Stimulated activated naive CD8-positive, alpha-beta T cell treated with anti-CD3 and anti-CD28 coated beads, Interleukin-15, amount 100 ng/mL, for 72 hours (primary cell): Measurements from ENCODE around the gene HYAL2.
A peak's percentile ranks its signal among the peaks of the same experiment; 100 is the strongest.
"Not testable (repeated sequence)": the region's sequence is repeated elsewhere in the genome, so short reads cannot be mapped to it uniquely, and the experiment has no call there.

Experiments
- ATAC-seq: fragments of 150-1000 bp; cut with Tn5 transposase; 2 replicates; pipeline ENCODE4 v1.10.0; 2021; ENCODE audit warnings: mild to moderate bottlenecking, moderate library complexity
- DNase-seq, 2 donors: peaks; one replicate each; pipeline ENCODE4 v3.0.0; 2021 to 2022
- H3K27ac Mint-ChIP-seq, 2 donors: one replicate each; pipeline ENCODE4 v1.8.0; 2022; ENCODE audit warnings: mild to moderate bottlenecking in 2 of 2, mixed read lengths in 2 of 2, moderate library complexity in 2 of 2
- H3K27me3 Mint-ChIP-seq: one replicate; pipeline ENCODE4 v1.8.0; 2022; ENCODE audit warnings: mixed read lengths
- H3K4me1 Mint-ChIP-seq: one replicate; pipeline ENCODE4 v1.8.0; 2022; ENCODE audit warnings: mild to moderate bottlenecking, mixed read lengths
- H3K4me3 Mint-ChIP-seq, 2 donors: one replicate each; pipeline ENCODE4 v1.8.0; 2022; ENCODE audit warnings: mild to moderate bottlenecking in 2 of 2, mixed read lengths in 2 of 2, moderate library complexity in 1 of 2
- H3K9me3 Mint-ChIP-seq, 2 donors: one replicate each; pipeline ENCODE4 v1.8.0; 2022; ENCODE audit warnings: mixed read lengths in 2 of 2

The HYAL2 gene

DNA sequence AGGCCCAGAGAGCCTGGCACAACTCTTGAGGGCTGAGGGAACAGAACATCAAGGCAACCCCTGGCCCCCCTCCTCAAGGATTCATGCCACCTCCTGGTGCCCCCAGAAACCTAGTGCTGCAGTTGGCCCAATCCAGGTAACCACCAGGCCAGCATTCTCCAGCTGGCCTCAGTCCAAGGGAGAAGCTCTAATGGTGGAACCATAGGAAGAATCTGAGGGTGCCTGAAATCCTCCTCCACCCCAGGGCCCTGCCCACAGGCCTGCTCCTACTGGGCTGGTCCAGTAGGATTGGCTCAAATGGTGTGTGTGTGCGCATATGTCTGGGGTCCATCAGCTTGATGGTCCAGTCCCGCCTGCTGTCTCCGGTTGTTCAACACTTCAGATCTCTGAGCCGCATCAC is 7.7 kb downstream of the HYAL2 start:
- DNase-seq = no peak
- H3K4me1 Mint-ChIP-seq = peaks cover 43% of the 10 kb centered on the region
- H3K27ac Mint-ChIP-seq = peak overlapping the region in 1 of 2 donors; percentile 52
- no peak overlapping the region for H3K4me3 Mint-ChIP-seq
- ATAC-seq = no peak
- H3K27me3 Mint-ChIP-seq = no peaks in the 10 kb centered on the region
- H3K9me3 Mint-ChIP-seq = no peaks in the 10 kb centered on the region

GRCh38 chr3:50314342-50314741 is 8.2 kb downstream of the HYAL2 start:
- DNase-seq (no peak), ATAC-seq (no peak)
- no peaks in the 10 kb centered on the region for H3K27me3 Mint-ChIP-seq
- H3K4me1 Mint-ChIP-seq = peaks cover 38% of the 10 kb centered on the region
- no peak overlapping the region for H3K27ac Mint-ChIP-seq
- H3K4me3 Mint-ChIP-seq = no peak overlapping the region
- no peaks in the 10 kb centered on the region for H3K9me3 Mint-ChIP-seq

- not testable (repeated sequence) for H3K9me3 Mint-ChIP-seq, DNase-seq, ATAC-seq, H3K27me3 Mint-ChIP-seq, H3K27ac Mint-ChIP-seq, H3K4me3 Mint-ChIP-seq
- peaks cover 19% of the 10 kb centered on the region for H3K4me1 Mint-ChIP-seq
These were observed 10.5 kb downstream of the HYAL2 start for GRCh38 chr3:50312041-50312440.

DNA sequence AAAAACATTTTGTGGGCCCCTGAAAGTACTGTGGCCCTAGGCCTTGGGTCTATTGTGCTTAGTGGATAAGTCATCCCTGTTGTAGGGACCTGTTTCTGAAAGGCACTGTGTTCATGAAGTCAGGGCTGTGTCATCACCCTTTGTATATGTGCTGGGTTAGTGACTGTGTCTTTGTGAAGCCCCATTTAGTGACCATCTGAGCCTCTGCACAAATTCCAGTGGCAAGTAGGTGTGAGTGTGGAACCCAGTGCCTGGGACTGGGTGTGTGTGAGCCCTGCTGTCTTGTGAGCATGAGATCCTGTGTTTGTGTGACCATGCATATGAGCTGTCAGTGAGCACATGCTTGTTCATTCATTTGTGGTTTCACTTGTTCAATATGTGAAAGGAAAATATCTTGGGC is 17.9 kb downstream of the HYAL2 start:
- Mint-ChIP-seq H3K4me1 (peaks cover 19% of the 10 kb centered on the region), H3K27ac (no peak overlapping the region), H3K27me3 (no peaks in the 10 kb centered on the region), H3K9me3 (no peaks in the 10 kb centered on the region), H3K4me3 (no peak overlapping the region)
- ATAC-seq = no peak
- DNase-seq = no peak

DNA sequence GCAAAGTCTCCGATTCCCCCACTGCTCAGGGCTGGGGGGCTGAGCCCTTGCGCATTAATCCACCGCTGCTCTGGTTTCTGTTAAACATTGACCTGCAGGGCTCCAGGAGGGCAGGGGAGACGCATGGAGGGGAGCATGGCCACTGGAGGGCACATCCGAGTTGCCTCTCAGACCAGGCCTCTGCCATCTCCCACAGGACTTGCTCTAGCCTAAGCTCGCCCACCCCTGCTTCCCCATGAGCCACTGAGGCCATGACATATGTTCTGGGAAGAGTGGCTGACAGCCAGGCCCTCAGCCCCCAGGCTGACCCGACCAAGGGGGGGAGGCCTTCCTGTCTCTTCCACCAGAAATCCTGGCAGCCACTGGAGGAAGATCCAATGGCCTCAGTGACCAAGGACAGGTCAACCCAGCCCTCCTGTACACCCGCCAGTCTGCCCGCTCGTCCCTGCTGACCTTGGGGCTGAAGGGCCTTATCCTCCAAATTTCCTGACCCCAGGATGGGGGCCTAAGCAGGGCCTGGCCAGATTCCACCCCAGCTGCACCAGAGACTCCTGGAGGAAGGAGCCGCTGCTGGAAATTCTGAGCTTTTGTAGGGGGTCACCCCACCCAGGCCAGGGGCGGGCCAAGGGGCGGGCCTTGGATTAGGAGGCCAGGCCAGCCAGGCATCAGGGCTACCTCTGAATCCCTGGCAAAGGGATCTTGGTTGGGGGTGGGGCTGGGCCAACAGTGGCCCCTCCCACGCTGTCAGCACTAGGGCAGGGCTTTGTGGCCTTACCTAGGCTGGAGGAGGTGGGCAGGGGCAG is 19.3 kb downstream of the HYAL2 start, which contains the start of gene HYAL1:
HYAL1 (minus strand) TSS at position 562 of the 803 bp plus-strand sequence. CDS start 618 bp downstream, outside the sequence.
- no peak within 1 kb of the TSS for H3K4me3 Mint-ChIP-seq
- H3K4me1 Mint-ChIP-seq = peaks cover 22% of the 10 kb centered on the region
- ATAC-seq (no peak), DNase-seq (no peak)
- peak within 1 kb of the TSS in 1 of 2 donors; percentile 95 for H3K27ac Mint-ChIP-seq
- no peaks in the 10 kb centered on the region for H3K27me3 Mint-ChIP-seq
- H3K9me3 Mint-ChIP-seq = no peaks in the 10 kb centered on the region

GRCh38 chr3:50302095-50303012 is 20.2 kb downstream of the HYAL2 start:
- H3K9me3 Mint-ChIP-seq = no peaks in the 10 kb centered on the region
- no peaks in the 10 kb centered on the region for H3K27me3 Mint-ChIP-seq
- H3K4me1 Mint-ChIP-seq = peaks cover 31% of the 10 kb centered on the region
- DNase-seq (no peak), ATAC-seq (no peak)
- peak overlapping the region in 1 of 2 donors; percentile 95 for H3K27ac Mint-ChIP-seq
- no peak overlapping the region for H3K4me3 Mint-ChIP-seq

- no peaks in the 10 kb centered on the region for H3K9me3 Mint-ChIP-seq
- peaks cover 41% of the 10 kb centered on the region for H3K4me1 Mint-ChIP-seq
- ATAC-seq = no peak
- no peaks in the 10 kb centered on the region for H3K27me3 Mint-ChIP-seq
- no peak for DNase-seq
- peak overlapping the region in 1 of 2 donors; percentile 90 for H3K27ac Mint-ChIP-seq
- peak overlapping the region; percentile 91 to 99 for H3K4me3 Mint-ChIP-seq
These were observed 21.8 kb downstream of the HYAL2 start for GRCh38 chr3:50300681-50301254.

- H3K4me1 Mint-ChIP-seq = peaks cover 41% of the 10 kb centered on the region
- no peaks in the 10 kb centered on the region for H3K9me3 Mint-ChIP-seq
- DNase-seq (no peak), ATAC-seq (no peak)
- peak overlapping the region; percentile 67 to 90 for H3K27ac Mint-ChIP-seq
- H3K27me3 Mint-ChIP-seq = no peaks in the 10 kb centered on the region
- peak overlapping the region; percentile 91 to 99 for H3K4me3 Mint-ChIP-seq
These were observed 22.4 kb downstream of the HYAL2 start for GRCh38 chr3:50299929-50300680.

DNA sequence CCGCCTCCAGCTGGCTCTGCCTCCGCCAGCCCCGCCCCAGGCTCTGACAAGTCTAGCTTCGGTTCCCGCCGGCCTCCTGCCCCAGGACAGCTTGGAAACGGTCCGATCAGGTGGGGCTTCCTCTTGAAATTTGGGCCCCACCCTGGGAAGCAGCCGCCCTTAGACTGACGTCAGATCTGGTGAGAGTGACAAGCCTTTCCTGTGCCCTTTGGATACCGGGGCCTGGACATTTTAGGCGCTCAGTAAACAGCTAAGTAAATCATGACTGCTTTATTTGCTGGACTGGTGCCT is 23.0 kb downstream of the HYAL2 start:
- peak overlapping the region; percentile 91 to 99 for H3K4me3 Mint-ChIP-seq
- no peaks in the 10 kb centered on the region for H3K27me3 Mint-ChIP-seq
- peaks cover 41% of the 10 kb centered on the region for H3K4me1 Mint-ChIP-seq
- H3K9me3 Mint-ChIP-seq = no peaks in the 10 kb centered on the region
- DNase-seq (no peak), ATAC-seq (no peak)
- peak overlapping the region; percentile 67 to 90 for H3K27ac Mint-ChIP-seq

GRCh38 chr3:50298836-50299637 is 23.5 kb downstream of the HYAL2 start, which contains the start of the genes HYAL3 and NAA80:
HYAL3 (minus strand) TSS chr3:50299405; CDS start chr3:50295602, 3,803 bp downstream.
NAA80 (minus strand) TSS chr3:50299405; CDS start chr3:50297463, 1,942 bp downstream.
- H3K4me1 Mint-ChIP-seq = peaks cover 41% of the 10 kb centered on the region
- peak; percentile 99 for DNase-seq
- H3K27me3 Mint-ChIP-seq = no peaks in the 10 kb centered on the region
- H3K4me3 Mint-ChIP-seq = peak within 1 kb of the TSS; percentile 91 to 99
- ATAC-seq = peak; percentile 91
- H3K9me3 Mint-ChIP-seq = no peaks in the 10 kb centered on the region
- H3K27ac Mint-ChIP-seq = peak within 1 kb of the TSS; percentile 97 to 99

DNA sequence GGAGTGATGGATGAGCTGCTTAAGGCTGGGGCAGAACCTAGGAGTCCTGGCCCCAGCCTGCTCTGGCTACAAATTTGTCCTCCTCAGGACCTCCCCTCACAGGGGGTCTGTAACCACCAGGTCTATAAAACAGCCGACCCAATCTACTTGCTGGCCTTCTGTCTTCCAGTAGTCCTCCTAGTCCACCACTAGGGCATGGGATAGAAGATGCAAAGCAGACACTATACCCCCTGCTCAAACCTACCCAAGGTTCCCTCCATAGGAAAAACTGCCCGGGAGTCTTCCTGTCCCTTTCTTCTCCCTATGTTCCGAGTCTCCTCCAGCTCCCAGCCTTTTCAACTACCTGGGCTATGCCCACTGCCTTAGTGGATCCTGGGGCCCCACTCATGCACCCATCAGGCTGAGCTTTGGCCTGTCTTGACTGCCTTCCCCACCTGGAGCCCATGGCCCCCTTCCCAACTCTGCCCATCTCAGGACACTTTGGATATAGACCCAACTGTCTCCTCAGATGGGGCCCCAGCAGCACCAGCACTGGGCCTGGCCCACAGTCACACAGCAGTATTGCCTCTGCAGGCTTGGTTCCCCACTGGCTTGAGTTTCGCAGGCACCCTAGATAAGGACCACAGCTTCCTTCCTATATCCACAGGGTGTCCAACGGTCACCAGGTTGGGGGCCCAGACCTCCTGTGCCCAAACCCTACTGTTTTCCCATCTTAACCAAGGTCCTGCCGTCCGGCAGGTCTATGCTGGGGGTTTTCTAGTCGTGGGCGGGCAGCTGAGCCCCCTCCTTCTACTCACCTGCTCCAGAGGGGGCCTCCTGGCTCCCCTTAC is 24.4 kb downstream of the HYAL2 start:
- Mint-ChIP-seq H3K4me1 (peaks cover 45% of the 10 kb centered on the region), H3K9me3 (no peaks in the 10 kb centered on the region), H3K4me3 (peak overlapping the region; percentile 91 to 99), H3K27me3 (no peaks in the 10 kb centered on the region), H3K27ac (peak overlapping the region in 1 of 2 donors; percentile 52)
- no peak for ATAC-seq
- no peak for DNase-seq

DNA sequence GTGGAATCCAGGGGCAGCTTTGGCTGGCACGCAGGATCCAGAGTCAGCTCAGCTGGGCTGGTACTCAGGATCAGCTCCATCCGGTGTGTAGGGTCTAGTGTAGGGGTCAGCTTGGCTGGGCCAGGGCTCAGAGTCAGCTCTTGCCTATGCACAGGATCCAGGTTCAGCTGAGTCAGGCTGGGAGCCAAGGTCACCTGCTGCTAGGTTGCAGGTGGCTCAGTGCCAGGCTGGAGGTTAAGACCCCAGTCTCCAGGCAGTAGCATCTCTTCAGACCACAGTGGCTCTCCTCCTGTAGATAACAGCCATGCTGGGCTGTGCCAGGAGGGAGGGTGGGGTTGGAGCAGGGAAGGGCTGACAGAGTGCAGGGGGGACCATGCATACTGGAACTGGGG is 25.2 kb downstream of the HYAL2 start:
- H3K27ac Mint-ChIP-seq = no peak overlapping the region
- ATAC-seq (no peak), DNase-seq (no peak)
- H3K4me1 Mint-ChIP-seq = peaks cover 47% of the 10 kb centered on the region
- H3K9me3 Mint-ChIP-seq = no peaks in the 10 kb centered on the region
- no peaks in the 10 kb centered on the region for H3K27me3 Mint-ChIP-seq
- no peak overlapping the region for H3K4me3 Mint-ChIP-seq

DNA sequence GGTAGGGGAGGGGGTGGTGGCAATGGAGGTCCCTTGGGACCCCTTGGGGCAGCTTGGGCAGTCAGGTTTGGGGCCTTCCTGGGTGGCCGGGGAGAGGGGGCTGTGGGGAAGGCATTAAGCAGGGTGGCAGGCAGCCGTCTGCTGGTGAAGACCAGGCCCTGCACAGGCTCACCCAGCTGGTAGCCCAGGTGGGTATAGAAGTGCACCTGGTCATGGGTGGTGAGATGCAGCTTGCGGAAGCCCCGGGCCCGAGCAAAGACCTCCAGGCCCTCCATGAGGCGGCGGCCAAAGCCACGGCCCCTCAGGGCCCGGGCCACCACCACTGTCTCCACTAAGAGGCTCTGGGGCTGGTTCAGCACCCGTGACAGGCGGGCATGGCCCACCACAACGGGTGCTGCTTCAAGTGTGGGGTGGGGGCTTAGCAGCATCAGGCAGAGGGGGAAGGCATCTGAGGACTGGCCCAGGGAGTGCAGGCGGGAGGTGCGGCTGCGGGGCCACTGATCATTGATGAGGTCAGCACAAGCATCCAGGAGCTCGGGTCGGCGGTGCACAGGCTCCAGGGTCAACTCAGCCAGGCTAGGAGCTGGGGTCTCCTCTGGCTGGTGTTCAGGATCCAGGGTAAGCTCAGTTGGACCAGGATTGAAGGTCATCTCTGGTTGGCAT is 25.7 kb downstream of the HYAL2 start:
- H3K4me3 Mint-ChIP-seq = no peak overlapping the region
- no peak for DNase-seq
- no peaks in the 10 kb centered on the region for H3K27me3 Mint-ChIP-seq
- peak overlapping the region in 1 of 2 donors; percentile 50 for H3K27ac Mint-ChIP-seq
- H3K9me3 Mint-ChIP-seq = no peaks in the 10 kb centered on the region
- ATAC-seq = no peak
- peaks cover 48% of the 10 kb centered on the region for H3K4me1 Mint-ChIP-seq
